Gastrocnemius medialis (tissue), 4 donors: ENCODE data around the gene SPI1. TPM values are rescaled to one million over a fixed set of nuclear protein-coding genes. Genes with fewer than 3 reads are reported as not detected.
"Not testable (repeated sequence)": the region's sequence is repeated elsewhere in the genome, so short reads cannot be mapped to it uniquely, and the experiment has no call there.

ENCODE experiments used
- ATAC-seq, 2 donors: fragments of 150-250 bp; one replicate each; pipeline ENCODE4 v1.9.1; 2016
- DNase-seq, 2 donors: peaks; one replicate each; pipeline ENCODE4 v3.0.0-alpha.2; 2019
- H3K27ac ChIP-seq, 4 donors: fragments of 200-600 bp; sonication (generic); 1 replicate in 1 of 4; 2 replicates in 3 of 4; pipeline ENCODE4 v1.5.1; 2016 to 2018; ENCODE audit warnings: mild to moderate bottlenecking in 2 of 4, moderate library complexity in 1 of 4
- H3K27me3 ChIP-seq, 3 donors: fragments of 200-600 bp; sonication (generic) in 2 of 3; 1 replicate in 1 of 3; 2 replicates in 2 of 3; pipeline versions ENCODE4 v1.5.1 to v1.6.0; 2016 to 2019; ENCODE audit warnings: mild to moderate bottlenecking in 1 of 3, moderate library complexity in 1 of 3
- H3K36me3 ChIP-seq, 2 donors: fragments of 200-600 bp; sonication (generic) in 1 of 2; one replicate each; pipeline ENCODE4 v1.5.1; 2017 to 2018
- H3K4me1 ChIP-seq, 2 donors: fragments of 200-600 bp; sonication (generic) in 1 of 2; one replicate each; pipeline ENCODE4 v1.5.1; 2016 to 2017; ENCODE audit warnings: mild to moderate bottlenecking in 2 of 2
- H3K4me3 ChIP-seq, 4 donors: fragments of 200-600 bp; sonication (generic) in 3 of 4; 1 replicate in 1 of 4; 2 replicates in 3 of 4; pipeline ENCODE4 v1.5.1; 2016 to 2019; ENCODE audit warnings: mild to moderate bottlenecking in 2 of 4
- H3K9me3 ChIP-seq, 3 donors: fragments of 200-600 bp; sonication (generic) in 2 of 3; 1 replicate in 1 of 3; 2 replicates in 2 of 3; pipeline ENCODE4 v1.5.1; 2016 to 2019
- CTCF ChIP-seq, 5 experiments: fragments of 450-650 bp in 3 of 5; fragments of 200-600 bp in 2 of 5; sonication (generic) in 2 of 5; IDR thresholded peaks in 4 of 5; conservative IDR thresholded peaks in 1 of 5; 1 replicate in 4 of 5; 2 replicates in 1 of 5; pipeline ENCODE4 v1.5.1; 2016 to 2019; ENCODE audit warnings: antibody characterized with exemption in 5 of 5, mild to moderate bottlenecking in 3 of 5, moderate library complexity in 3 of 5
- POLR2A ChIP-seq, 2 donors: fragments of 450-650 bp; IDR thresholded peaks; one replicate each; pipeline ENCODE4 v1.6.1; 2017; ENCODE audit warnings: antibody characterized with exemption in 2 of 2, mild to moderate bottlenecking in 2 of 2, moderate library complexity in 2 of 2
- in situ Hi-C, 4 donors: fragments of 200-750 bp; cut with MboI; loops; one replicate each; pipeline versions ENCODE4 v1.15.0 to v1.8.0; 2017; ENCODE audit warnings: low sequenced_read_pairs in 4 of 4
- intact Hi-C: fragments of 100-400 bp; cut with DNase I; formaldehyde crosslinking; loops from one replicate; pipeline ENCODE4 v1.15.1; 2023; ENCODE audit warnings: low total_unique reads
- total RNA-seq, 4 donors: library from RNA; depleted of rRNA; stranded (reverse); fragments of >200 nt; gene quantifications; one replicate each; pipeline versions ENCODE4 v1.1.0 to v1.2.3, GENCODE V29; 2016

Gene SPI1
- total RNA-seq, 4 donors from 2014 or later = 0.44 to 7.0 (median 4.2) TPM

DNA sequence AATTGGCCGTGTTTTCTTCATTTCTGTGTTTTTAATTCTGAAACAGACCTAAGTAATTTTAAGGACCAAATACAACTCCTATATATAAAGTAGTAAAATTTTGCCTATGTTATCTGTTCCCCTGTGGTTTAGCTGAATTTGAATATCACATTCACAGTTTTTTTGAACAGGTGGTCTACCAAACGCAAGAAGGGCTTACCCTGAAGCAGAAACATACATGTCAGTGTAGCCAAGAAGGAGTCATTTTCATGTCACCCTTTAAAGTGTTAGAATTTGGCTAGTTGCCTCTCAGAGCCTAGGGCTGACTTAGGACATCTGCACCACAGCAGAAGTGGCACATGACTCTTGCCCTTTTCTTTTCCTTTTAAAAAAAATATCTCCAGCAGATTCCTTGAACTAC lies 60.2 kb downstream of the SPI1 start:
- Histone ChIP-seq H3K36me3 (peaks cover 0 to 71% of the 10 kb centered on the region in 2 donors), H3K27me3 (no peaks in the 10 kb centered on the region), H3K9me3 (no peaks in the 10 kb centered on the region), H3K4me3 (no peak overlapping the region), H3K4me1 (no peaks in the 10 kb centered on the region), H3K27ac (no peak overlapping the region)
- ATAC-seq = no peak
- intact Hi-C loops (no loop called here), in situ Hi-C loops (no loop called here)
- DNase-seq = no peak
- no peak for TF ChIP-seq POLR2A (IDR thresholded peaks at IDR 0.05)
- TF ChIP-seq CTCF (IDR thresholded peaks at IDR 0.05 in 4 of 5, conservative IDR thresholded peaks at IDR 0.05 in 1 of 5) = no peak

- H3K4me3 ChIP-seq = no peak overlapping the region
- ATAC-seq (no peak), DNase-seq (no peak)
- no peaks in the 10 kb centered on the region for H3K4me1 ChIP-seq
- intact Hi-C loops (no loop called here), in situ Hi-C loops (no loop called here)
- H3K9me3 ChIP-seq = no peaks in the 10 kb centered on the region
- H3K36me3 ChIP-seq = peaks cover 0 to 74% of the 10 kb centered on the region in 2 donors
- TF ChIP-seq POLR2A (IDR thresholded peaks at IDR 0.05) (no peak), CTCF (IDR thresholded peaks at IDR 0.05 in 4 of 5, conservative IDR thresholded peaks at IDR 0.05 in 1 of 5) (no peak)
- H3K27ac ChIP-seq = no peak overlapping the region
- H3K27me3 ChIP-seq = no peaks in the 10 kb centered on the region
These were observed 61.1 kb downstream of the SPI1 start for GRCh38 chr11:47317064-47317828.

GRCh38 chr11:47316501-47316900 lies 61.8 kb downstream of the SPI1 start:
- H3K9me3 ChIP-seq, H3K4me1 ChIP-seq, H3K27me3 ChIP-seq, H3K4me3 ChIP-seq, ATAC-seq, intact Hi-C loops, DNase-seq, H3K27ac ChIP-seq, in situ Hi-C loops: not testable (repeated sequence)
- H3K36me3 ChIP-seq = peaks cover 0 to 74% of the 10 kb centered on the region in 2 donors

GRCh38 chr11:47314992-47315391 lies 63.4 kb downstream of the SPI1 start:
- DNase-seq = no peak
- Histone ChIP-seq H3K36me3 (peaks cover 0 to 85% of the 10 kb centered on the region in 2 donors), H3K4me1 (no peaks in the 10 kb centered on the region), H3K27me3 (no peaks in the 10 kb centered on the region), H3K9me3 (no peaks in the 10 kb centered on the region), H3K4me3 (no peak overlapping the region), H3K27ac (no peak overlapping the region)
- no peak for TF ChIP-seq POLR2A (IDR thresholded peaks at IDR 0.05)
- no peak for TF ChIP-seq CTCF (IDR thresholded peaks at IDR 0.05 in 4 of 5, conservative IDR thresholded peaks at IDR 0.05 in 1 of 5)
- ATAC-seq = no peak
- in situ Hi-C loops (no loop called here), intact Hi-C loops (no loop called here)

- Histone ChIP-seq H3K27ac (no peak overlapping the region), H3K27me3 (no peaks in the 10 kb centered on the region), H3K4me1 (peaks cover 18% of the 10 kb centered on the region in 2 donors), H3K36me3 (peaks cover 4 to 74% of the 10 kb centered on the region in 2 donors), H3K9me3 (no peaks in the 10 kb centered on the region), H3K4me3 (no peak overlapping the region)
- in situ Hi-C loops = no loop called here
- TF ChIP-seq CTCF (IDR thresholded peaks at IDR 0.05 in 4 of 5, conservative IDR thresholded peaks at IDR 0.05 in 1 of 5) (no peak), POLR2A (IDR thresholded peaks at IDR 0.05) (no peak)
- intact Hi-C loops = no loop called here
- DNase-seq (no peak), ATAC-seq (no peak)
These were observed 70.1 kb downstream of the SPI1 start for GRCh38 chr11:47308050-47308823.
